Hepatocyte (in vitro differentiated cells): ENCODE results near the gene CBX2.

Experiments
- CTCF ChIP-seq: fragments of 200-600 bp; sonication (generic); IDR thresholded peaks from 2 replicates; pipeline ENCODE4 v1.5.1; 2016; ENCODE audit warnings: antibody characterized with exemption, mild to moderate bottlenecking; ENCODE audit not compliant: poor library complexity
- EZH2 ChIP-seq: fragments of 200-600 bp; sonication (generic); IDR thresholded peaks from 2 replicates; pipeline ENCODE4 v1.6.1; 2016; ENCODE audit warnings: antibody characterized with exemption, mild to moderate bottlenecking, borderline replicate concordance
- EZH2phosphoT487 ChIP-seq: fragments of 200-600 bp; sonication (generic); IDR thresholded peaks from one replicate; pipeline ENCODE4 v1.6.1; 2018; ENCODE audit warnings: antibody characterized with exemption, mild to moderate bottlenecking, low read depth, moderate library complexity; ENCODE audit not compliant: unreplicated experiment, severe bottlenecking

DNA sequence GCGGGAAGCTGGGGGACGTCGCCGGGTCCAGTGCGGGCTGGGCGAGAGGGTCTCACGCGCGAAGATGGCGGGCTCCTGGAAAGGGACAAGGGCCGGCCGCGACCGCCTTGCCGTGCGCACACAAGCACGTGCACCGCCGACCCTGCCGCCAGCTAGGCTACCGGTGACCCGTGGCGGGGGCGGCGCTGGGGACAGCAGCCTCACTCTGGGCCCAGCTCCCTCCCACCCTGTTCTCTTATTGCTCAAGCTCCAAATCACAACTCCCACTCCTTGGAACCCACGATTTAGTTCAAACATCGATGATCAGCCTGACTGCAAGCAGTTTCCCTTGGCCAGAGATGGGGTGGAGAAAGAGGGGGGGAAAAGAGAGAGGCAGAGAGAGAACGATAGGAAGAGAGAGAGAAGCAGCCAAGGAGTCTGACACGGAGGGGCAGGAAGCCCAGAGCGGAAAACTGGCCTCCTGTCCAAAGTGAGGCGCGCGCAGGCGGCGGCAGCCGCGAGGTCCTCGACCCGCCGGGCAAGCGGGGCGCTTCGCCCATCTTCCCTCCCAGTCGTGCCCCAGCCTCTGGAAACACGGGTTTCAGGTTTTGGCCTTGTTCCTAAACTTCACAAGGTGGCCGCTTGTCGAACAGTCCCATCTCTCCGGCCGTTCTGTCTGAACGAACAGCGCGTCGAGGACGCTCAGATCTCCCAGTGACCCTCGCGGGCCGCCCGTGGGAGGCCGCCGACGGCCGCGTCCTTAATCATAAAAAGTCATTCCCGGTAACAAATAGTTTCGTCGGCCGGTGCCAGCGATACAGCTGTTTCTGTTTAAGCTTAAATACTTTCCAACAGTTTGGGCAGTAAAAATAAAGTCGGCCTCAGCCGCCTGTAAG, 20.6 kb downstream of the CBX2 start:
- TF ChIP-seq EZH2, result peak; percentile 81
- TF ChIP-seq CTCF, result no peak
- no peak for TF ChIP-seq EZH2phosphoT487
